GM12878 (cell line): ENCODE data around the gene SNED1.

Source experiments
- CTCF ChIP-seq, 3 experiments: IDR thresholded peaks in 2 of 3; conservative IDR thresholded peaks in 1 of 3; 2 replicates each; pipeline ENCODE4 v1.5.1; 2011; ENCODE audit warnings: low read depth in 3 of 3, low read length in 3 of 3, mild to moderate bottlenecking in 3 of 3, control low read depth in 2 of 3, moderate library complexity in 2 of 3, inconsistent platforms in 1 of 3, mixed read lengths in 1 of 3; ENCODE audit not compliant: control insufficient read depth in 2 of 3, insufficient read depth in 1 of 3; ENCODE audit errors: extremely low read depth in 1 of 3
- NR2C2 ChIP-seq: IDR thresholded peaks from 2 replicates; pipeline ENCODE4 v1.6.1; 2011; ENCODE audit warnings: borderline replicate concordance, low read depth; ENCODE audit not compliant: control insufficient read depth, insufficient read length
- POLR2AphosphoS5 ChIP-seq: IDR thresholded peaks from 2 replicates; pipeline ENCODE4 v1.6.1; 2011; ENCODE audit warnings: mild to moderate bottlenecking, low read length, inconsistent platforms
- RFX5 ChIP-seq: IDR thresholded peaks from 2 replicates; pipeline ENCODE4 v1.6.1; 2011; ENCODE audit warnings: low read depth, low read length, improper control_type of control experiment
- ZNF274 ChIP-seq: IDR thresholded peaks from one replicate; pipeline ENCODE4 v1.8.0; 2011; ENCODE audit not compliant: insufficient read length, insufficient read depth
- TF ChIP-seq, protein P1 (sequence below): IDR thresholded peaks from 2 replicates; pipeline ENCODE4 v1.6.1; 2012; ENCODE audit warnings: low read depth, low read length, improper control_type of control experiment
- TF ChIP-seq, protein P2 (sequence below): IDR thresholded peaks from 2 replicates; pipeline ENCODE4 v1.6.1; 2012; ENCODE audit warnings: mild to moderate bottlenecking, low read depth, low read length

- TF ChIP-seq CTCF (IDR thresholded peaks at IDR 0.05 in 2 of 3, conservative IDR thresholded peaks at IDR 0.05 in 1 of 3; ENCODE audit: control insufficient read depth in 2 of 3, extremely low read depth in 1 of 3, insufficient read depth in 1 of 3, low read depth in 3 of 3, low read length in 3 of 3) = no peak
- TF ChIP-seq NR2C2 = no peak
- TF ChIP-seq, protein P1, sequence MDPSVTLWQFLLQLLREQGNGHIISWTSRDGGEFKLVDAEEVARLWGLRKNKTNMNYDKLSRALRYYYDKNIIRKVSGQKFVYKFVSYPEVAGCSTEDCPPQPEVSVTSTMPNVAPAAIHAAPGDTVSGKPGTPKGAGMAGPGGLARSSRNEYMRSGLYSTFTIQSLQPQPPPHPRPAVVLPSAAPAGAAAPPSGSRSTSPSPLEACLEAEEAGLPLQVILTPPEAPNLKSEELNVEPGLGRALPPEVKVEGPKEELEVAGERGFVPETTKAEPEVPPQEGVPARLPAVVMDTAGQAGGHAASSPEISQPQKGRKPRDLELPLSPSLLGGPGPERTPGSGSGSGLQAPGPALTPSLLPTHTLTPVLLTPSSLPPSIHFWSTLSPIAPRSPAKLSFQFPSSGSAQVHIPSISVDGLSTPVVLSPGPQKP = no peak
- TF ChIP-seq RFX5 = no peak
- no peak for TF ChIP-seq POLR2AphosphoS5
- TF ChIP-seq, protein P2, sequence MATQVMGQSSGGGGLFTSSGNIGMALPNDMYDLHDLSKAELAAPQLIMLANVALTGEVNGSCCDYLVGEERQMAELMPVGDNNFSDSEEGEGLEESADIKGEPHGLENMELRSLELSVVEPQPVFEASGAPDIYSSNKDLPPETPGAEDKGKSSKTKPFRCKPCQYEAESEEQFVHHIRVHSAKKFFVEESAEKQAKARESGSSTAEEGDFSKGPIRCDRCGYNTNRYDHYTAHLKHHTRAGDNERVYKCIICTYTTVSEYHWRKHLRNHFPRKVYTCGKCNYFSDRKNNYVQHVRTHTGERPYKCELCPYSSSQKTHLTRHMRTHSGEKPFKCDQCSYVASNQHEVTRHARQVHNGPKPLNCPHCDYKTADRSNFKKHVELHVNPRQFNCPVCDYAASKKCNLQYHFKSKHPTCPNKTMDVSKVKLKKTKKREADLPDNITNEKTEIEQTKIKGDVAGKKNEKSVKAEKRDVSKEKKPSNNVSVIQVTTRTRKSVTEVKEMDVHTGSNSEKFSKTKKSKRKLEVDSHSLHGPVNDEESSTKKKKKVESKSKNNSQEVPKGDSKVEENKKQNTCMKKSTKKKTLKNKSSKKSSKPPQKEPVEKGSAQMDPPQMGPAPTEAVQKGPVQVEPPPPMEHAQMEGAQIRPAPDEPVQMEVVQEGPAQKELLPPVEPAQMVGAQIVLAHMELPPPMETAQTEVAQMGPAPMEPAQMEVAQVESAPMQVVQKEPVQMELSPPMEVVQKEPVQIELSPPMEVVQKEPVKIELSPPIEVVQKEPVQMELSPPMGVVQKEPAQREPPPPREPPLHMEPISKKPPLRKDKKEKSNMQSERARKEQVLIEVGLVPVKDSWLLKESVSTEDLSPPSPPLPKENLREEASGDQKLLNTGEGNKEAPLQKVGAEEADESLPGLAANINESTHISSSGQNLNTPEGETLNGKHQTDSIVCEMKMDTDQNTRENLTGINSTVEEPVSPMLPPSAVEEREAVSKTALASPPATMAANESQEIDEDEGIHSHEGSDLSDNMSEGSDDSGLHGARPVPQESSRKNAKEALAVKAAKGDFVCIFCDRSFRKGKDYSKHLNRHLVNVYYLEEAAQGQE = no peak
- TF ChIP-seq ZNF274 = no peak
Measured at GRCh38 chr2:241140445-241140840, 142.0 kb downstream of the SNED1 start.
